ENCODE data around the gene OR1D5. TPM values are rescaled to one million over a fixed set of nuclear protein-coding genes. Genes with fewer than 3 reads are reported as not detected.
"Not testable (repeated sequence)": the region's sequence is repeated elsewhere in the genome, so short reads cannot be mapped to it uniquely, and the experiment has no call there.

The OR1D5 gene
- polyA plus RNA-seq (ENCODE audit: insufficient read depth in 1 of 5, insufficient read length in 5 of 5, low replicate concordance in 1 of 5) = not detected
- long read RNA-seq, donor 1 = 0 reads
- long read RNA-seq, donor 2 = 0 reads
- long read RNA-seq, donor 3 = 0 reads
- long read RNA-seq, donor 4 = 0 reads
- long read RNA-seq, donor 5 = 0 reads
- long read RNA-seq, donor 6 = 0 reads
- long read RNA-seq, donor 7 = 0 reads
- long read RNA-seq, donor 8 = 0 reads

GRCh38 chr17:3063507-3063906 is at the start of gene OR1D5:
OR1D5 (minus strand) TSS chr17:3063607; CDS start chr17:3063607, 0 bp downstream.
- not testable (repeated sequence) for DNase-seq

GRCh38 chr17:3104322-3104721 is 40.9 kb upstream of the OR1D5 start, which contains the start of gene OR1D2:
OR1D2 (minus strand) TSS chr17:3104422; CDS start chr17:3092996, 11,426 bp downstream.
- DNase-seq = no peak

GRCh38 chr17:3073850-3074249 is 10.4 kb upstream of the OR1D5 start:
- not testable (repeated sequence) for DNase-seq

- peak in 1 of 2 donors; percentile 18 for DNase-seq
These were observed 1.8 kb upstream of the OR1D5 start for GRCh38 chr17:3065192-3065591.

GRCh38 chr17:3062824-3063377 is 506 bp downstream of the OR1D5 start:
- not testable (repeated sequence) for DNase-seq

- DNase-seq = not testable (repeated sequence)
These were observed 8.5 kb downstream of the OR1D5 start for GRCh38 chr17:3054868-3055267.

GRCh38 chr17:3049705-3050295 is 13.6 kb downstream of the OR1D5 start:
- no peak for DNase-seq

GRCh38 chr17:3048727-3049471 is 14.5 kb downstream of the OR1D5 start:
- DNase-seq = peak; percentile 97 to 98

GRCh38 chr17:3046753-3047152 is 16.7 kb downstream of the OR1D5 start:
- DNase-seq = no peak

GRCh38 chr17:3043737-3044365 is 19.6 kb downstream of the OR1D5 start:
- DNase-seq = no peak

- no peak for DNase-seq
These were observed 22.5 kb downstream of the OR1D5 start for GRCh38 chr17:3040882-3041281.

GRCh38 chr17:3039736-3040135 is 23.7 kb downstream of the OR1D5 start:
- DNase-seq = no peak

- DNase-seq = no peak
These were observed 24.5 kb downstream of the OR1D5 start for GRCh38 chr17:3038941-3039340.

GRCh38 chr17:3037259-3037658 is 26.1 kb downstream of the OR1D5 start:
- DNase-seq = no peak

GRCh38 chr17:3036800-3037199 is 26.6 kb downstream of the OR1D5 start:
- no peak for DNase-seq

GRCh38 chr17:3035968-3036280 is 27.5 kb downstream of the OR1D5 start:
- no peak for DNase-seq

- DNase-seq = no peak
These were observed 28.0 kb downstream of the OR1D5 start for GRCh38 chr17:3035256-3035967.

- no peak for DNase-seq
These were observed 28.9 kb downstream of the OR1D5 start for GRCh38 chr17:3034578-3034920.

- DNase-seq = no peak
These were observed 29.4 kb downstream of the OR1D5 start for GRCh38 chr17:3033741-3034577.

- no peak for DNase-seq
These were observed 30.2 kb downstream of the OR1D5 start for GRCh38 chr17:3033248-3033640.

Data from right lung (tissue), 10 donors.